DMS153 treated with DMSO at 0.1 percent for 48 hours (cell line): ENCODE data around the gene MMS19.
A peak's percentile ranks its signal among the peaks of the same experiment; 100 is the strongest.
"Not testable (repeated sequence)": the region's sequence is repeated elsewhere in the genome, so short reads cannot be mapped to it uniquely, and the experiment has no call there.

Experiments used
- DNase-seq: peaks from one replicate; lab custom pipeline; 2025; ENCODE audit not compliant: unreplicated experiment; lab: John Stamatoyannopoulos, UW

Gene MMS19

GRCh38 chr10:97503406-97503805, 5.2 kb upstream of the MMS19 start:
- DNase-seq: no peak

- no peak for DNase-seq
Measured at GRCh38 chr10:97502916-97503315, 4.7 kb upstream of the MMS19 start.

- no peak for DNase-seq
Measured at GRCh38 chr10:97500297-97500575, 2.0 kb upstream of the MMS19 start.

- no peak for DNase-seq
Measured at GRCh38 chr10:97499561-97500296, 1.5 kb upstream of the MMS19 start.

- DNase-seq: no peak
Measured at GRCh38 chr10:97498841-97499560, 779 bp upstream of the MMS19 start, which contains the start of gene UBTD1. UBTD1 (plus strand) TSS chr10:97498924; CDS start chr10:97499204, 280 bp downstream.

GRCh38 chr10:97497572-97498075, 598 bp downstream of the MMS19 start:
- peak; percentile 42 for DNase-seq

GRCh38 chr10:97494863-97495506, 3.2 kb downstream of the MMS19 start:
- DNase-seq: no peak

- DNase-seq: no peak
Measured at GRCh38 chr10:97494151-97494550, 4.1 kb downstream of the MMS19 start.

- no peak for DNase-seq
Measured at GRCh38 chr10:97490592-97490991, 7.6 kb downstream of the MMS19 start.

GRCh38 chr10:97485647-97486281, 12.5 kb downstream of the MMS19 start:
- no peak for DNase-seq

GRCh38 chr10:97483921-97484320, 14.3 kb downstream of the MMS19 start:
- no peak for DNase-seq

- no peak for DNase-seq
Measured at GRCh38 chr10:97483506-97483905, 14.7 kb downstream of the MMS19 start.

- DNase-seq: no peak
Measured at GRCh38 chr10:97482381-97482780, 15.8 kb downstream of the MMS19 start.

- DNase-seq: no peak
Measured at GRCh38 chr10:97481071-97481470, 17.2 kb downstream of the MMS19 start.

GRCh38 chr10:97479939-97480338, 18.3 kb downstream of the MMS19 start:
- DNase-seq: no peak

GRCh38 chr10:97479410-97479809, 18.8 kb downstream of the MMS19 start:
- DNase-seq: not testable (repeated sequence)

- DNase-seq: no peak
Measured at GRCh38 chr10:97475936-97476594, 22.2 kb downstream of the MMS19 start.

- no peak for DNase-seq
Measured at GRCh38 chr10:97474918-97475317, 23.3 kb downstream of the MMS19 start.

GRCh38 chr10:97468781-97469180, 29.4 kb downstream of the MMS19 start:
- not testable (repeated sequence) for DNase-seq

GRCh38 chr10:97468162-97468561, 30.1 kb downstream of the MMS19 start:
- no peak for DNase-seq

- DNase-seq: no peak
Measured at GRCh38 chr10:97466755-97467154, 31.5 kb downstream of the MMS19 start.
